NCI-H524 (cell line): ENCODE measurements around the gene SMCO4.

Experiments
- DNase-seq, 2 experiments: peaks; one replicate each; lab custom pipeline; 2025; lab: John Stamatoyannopoulos, UW

SMCO4 gene

GRCh38 chr11:93528757-93529645 lies 14.2 kb downstream of the SMCO4 start:
- peak; percentile 54 to 61 for DNase-seq

DNA sequence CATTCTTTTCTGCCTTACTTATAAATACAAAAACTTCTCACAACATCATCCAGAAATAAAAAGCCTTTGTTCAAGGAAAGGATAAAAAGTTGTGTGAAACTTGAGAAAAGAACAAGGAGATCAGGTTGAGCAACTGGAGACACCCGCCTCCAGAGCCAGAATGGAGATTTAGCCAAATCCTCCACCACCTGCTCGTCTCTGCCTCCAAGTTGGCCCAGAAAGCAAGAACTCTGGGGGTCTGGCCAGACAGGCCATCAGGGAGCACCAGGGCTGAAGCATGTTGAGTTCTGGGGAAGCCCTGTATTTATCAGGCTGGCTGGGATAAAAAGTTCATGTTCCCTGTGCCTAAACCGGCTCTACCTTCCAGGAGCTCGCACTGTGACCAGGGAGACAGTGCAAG lies 14.9 kb downstream of the SMCO4 start:
- DNase-seq = peak; percentile 23 to 30

GRCh38 chr11:93526641-93527583 lies 16.3 kb downstream of the SMCO4 start:
- no peak for DNase-seq

DNA sequence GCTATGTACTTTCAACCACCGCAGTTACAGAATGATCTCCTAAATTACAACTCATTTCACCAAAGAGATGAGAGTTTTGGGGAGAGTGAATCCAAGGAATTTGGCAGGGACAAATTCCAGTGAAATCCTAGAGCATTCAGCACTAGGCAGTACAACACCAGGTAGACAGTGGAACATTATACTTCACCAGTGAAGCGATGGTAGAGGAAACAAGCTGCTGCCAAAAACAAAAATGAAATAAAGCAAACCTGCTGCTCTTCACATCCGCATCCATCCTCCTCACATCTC lies 16.9 kb downstream of the SMCO4 start:
- no peak for DNase-seq

- DNase-seq = no peak
Measured at GRCh38 chr11:93525601-93526345, 17.4 kb downstream of the SMCO4 start.

- DNase-seq = no peak
Measured at GRCh38 chr11:93524858-93525257, 18.3 kb downstream of the SMCO4 start.

DNA sequence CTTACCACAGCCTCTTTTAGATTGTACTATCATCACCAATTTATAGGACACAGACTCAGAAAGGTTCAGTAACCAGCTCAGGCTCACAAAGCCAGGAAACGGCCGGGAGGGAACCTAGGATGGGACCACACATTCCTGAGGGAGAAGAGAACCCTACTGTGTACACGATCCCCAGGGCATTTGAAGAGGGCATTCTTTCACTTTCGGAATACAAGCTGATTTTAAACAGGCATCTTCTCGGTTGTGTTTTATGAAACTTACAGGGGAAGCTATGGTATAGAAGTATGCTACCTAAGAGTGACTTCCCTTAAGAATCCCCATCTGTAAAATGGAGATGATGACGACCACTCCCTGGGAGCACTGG lies 19.0 kb downstream of the SMCO4 start:
- no peak for DNase-seq

- DNase-seq = peak in 1 of 2 experiments; percentile 50
Measured at GRCh38 chr11:93520726-93521509, 22.3 kb downstream of the SMCO4 start.

DNA sequence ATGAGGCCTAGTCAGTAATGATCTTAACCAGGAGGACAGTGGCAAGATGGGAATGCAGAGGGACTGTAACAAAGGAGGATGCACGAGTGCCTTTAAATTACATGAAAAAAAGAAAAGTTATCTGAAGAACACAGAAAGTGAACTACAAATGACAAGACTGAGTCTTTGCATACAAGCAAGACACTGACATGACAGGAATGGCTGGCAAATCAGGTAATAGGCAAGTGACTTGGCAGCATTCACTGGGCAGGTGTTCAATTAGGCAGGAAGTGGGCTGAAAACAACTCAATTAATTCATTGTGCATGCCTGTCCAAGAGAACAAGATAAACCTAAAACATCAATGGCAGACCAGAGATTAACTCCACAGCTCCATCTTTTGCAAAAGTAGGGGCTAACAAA lies 24.0 kb downstream of the SMCO4 start:
- DNase-seq = peak; percentile 40 to 56

DNA sequence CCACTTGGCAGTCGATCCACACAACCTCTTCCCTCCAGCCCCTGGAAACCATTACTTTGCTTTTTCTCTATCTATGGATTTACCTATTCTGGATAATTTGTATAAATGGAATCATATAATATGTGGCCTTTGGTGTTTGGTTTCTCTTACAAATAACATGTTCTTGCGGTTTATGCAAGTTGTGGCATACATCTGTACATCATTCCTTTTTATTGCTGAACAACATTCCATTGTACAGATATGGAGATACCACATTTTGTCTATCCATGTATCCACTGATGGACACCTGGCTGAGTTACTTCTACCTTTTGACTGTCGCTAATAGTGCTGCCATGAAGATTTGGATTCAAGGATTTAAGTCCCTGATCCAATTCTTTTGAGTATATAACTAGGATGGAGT lies 25.1 kb downstream of the SMCO4 start:
- no peak for DNase-seq

DNA sequence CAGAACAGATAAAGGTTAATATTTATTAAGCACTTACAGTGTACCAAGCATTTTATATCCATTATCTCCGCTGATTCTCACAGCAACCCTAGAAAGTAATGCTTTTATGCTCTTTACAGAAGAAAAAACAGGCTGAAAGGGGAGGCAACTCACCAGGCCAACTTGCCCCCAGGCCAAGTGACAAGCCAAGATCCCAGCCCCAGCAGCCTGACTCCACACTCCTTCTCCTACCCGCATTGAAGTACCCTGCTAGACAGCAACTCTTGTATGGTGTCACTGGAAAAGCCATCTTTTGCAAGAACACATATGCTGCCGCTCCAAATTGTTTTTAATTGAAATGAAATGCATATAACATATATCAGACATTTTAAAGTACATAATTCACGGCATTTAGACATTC lies 25.6 kb downstream of the SMCO4 start:
- no peak for DNase-seq

DNA sequence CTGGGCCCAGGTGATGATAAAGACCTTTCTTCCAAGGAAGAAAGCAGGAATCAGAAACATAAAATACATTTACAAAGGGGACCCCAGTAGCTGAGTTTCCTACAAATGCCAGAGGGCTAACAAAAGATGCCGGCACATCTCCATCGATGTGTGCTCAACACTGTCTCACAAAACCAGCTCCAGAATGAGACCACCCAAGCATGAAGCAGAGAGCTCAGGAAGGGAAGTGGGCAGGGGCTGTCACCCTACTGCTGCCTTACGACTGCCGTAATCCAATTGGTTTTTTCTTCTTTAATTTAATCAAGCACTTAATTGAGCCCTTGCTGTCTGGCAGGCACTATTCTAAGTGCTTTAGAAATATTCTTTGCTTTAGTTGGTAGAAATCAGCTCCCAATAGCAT lies 26.1 kb downstream of the SMCO4 start:
- peak in 1 of 2 experiments; percentile 21 for DNase-seq

DNA sequence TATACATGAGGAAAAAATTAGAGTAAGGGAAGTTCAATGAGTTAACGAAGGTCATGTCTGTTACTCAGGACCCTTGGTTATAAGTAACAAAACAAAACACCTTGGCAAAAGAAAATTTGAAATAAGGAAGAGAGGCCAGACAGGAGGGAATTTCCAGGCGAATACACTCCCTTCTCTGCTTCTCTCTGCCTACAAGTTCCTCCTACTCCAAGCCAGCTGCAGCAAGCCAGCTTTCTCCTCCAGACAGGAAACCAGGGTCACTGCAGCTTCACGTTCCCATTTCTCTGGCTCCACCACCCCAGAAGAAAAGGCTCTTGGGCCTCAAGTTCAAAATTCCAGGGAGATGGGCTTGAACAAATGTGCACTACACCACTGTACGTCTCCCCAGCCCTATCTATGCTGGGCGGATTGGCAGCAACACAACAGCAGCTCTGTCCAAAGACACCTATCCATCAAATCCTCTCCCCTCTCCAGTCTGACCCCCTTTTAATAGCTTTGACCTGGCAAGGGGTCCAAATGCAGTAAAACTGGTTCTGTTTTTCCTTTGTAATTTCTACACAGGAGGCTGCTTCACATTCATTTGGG lies 27.7 kb downstream of the SMCO4 start:
- DNase-seq = no peak

DNA sequence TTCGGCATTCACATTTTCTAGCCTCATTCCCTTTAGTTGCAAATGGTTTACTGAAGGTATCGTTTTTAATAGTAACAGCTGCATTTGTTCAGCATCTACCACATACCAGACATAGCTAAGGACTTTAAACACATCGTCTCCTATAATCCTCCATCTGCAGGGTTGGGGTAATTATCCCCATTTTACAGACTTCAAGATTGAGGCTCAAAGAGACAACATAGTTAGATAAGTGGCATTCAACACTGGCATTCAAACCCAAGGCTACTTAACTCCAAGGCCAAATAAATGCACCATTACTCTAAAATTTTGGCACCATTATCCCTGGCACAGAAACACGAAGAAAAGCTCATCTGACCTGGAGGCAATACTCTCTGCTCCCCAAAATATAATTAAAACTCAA lies 28.5 kb downstream of the SMCO4 start:
- DNase-seq = no peak

- peak; percentile 87 to 93 for DNase-seq
Measured at GRCh38 chr11:93513772-93514171, 29.4 kb downstream of the SMCO4 start.

- DNase-seq = peak in 1 of 2 experiments; percentile 52
Measured at GRCh38 chr11:93512949-93513667, 30.1 kb downstream of the SMCO4 start.

DNA sequence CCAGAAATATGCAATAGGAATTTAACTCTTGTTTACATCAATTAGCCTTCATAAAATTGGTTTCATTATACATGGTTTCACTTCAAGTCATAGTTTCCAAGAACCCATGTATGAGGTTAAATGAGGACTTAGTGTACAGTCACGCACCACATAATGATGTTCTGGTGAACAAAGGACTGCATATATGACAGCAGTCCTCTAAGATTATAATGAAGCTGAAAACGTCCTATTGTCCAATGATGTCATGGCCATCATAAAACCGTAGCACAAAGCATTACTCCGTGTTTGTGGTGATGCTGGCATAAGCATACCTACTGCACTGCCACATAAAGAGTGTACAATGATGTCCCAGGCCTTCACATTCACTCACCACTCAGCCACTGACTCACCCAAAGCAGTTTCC lies 31.1 kb downstream of the SMCO4 start:
- no peak for DNase-seq

DNA sequence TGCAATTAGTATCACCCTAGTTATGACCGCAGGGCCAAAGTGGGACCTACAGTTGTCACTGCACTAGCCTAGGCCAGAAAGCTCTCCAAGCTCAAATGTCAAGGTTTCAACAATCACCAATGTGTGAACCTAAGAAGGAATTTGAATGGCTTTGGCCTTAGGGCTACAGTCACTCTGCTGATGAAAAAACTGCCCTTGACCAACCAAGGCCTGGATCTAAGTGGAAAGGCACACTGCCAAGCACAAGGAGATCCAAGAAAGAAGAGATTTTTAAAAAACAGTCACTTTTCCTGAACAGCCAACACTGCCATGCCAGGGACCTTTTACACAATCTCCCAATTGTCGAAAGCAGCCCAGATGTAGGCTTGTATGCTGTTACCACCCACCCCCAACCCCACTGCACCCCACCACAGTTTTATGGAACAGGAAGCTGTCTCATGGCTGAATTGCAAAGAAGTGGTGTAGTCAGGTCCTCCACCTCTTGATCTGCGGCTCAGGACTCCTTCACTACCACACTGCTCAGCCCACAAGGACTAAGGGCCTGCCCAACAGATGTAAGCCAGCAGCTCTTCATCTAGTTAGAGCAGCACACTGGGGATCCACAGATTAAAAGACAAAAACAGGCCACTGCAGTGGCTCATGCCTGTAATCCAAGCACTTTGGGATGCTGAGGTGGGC lies 32.9 kb downstream of the SMCO4 start:
- DNase-seq = no peak

DNA sequence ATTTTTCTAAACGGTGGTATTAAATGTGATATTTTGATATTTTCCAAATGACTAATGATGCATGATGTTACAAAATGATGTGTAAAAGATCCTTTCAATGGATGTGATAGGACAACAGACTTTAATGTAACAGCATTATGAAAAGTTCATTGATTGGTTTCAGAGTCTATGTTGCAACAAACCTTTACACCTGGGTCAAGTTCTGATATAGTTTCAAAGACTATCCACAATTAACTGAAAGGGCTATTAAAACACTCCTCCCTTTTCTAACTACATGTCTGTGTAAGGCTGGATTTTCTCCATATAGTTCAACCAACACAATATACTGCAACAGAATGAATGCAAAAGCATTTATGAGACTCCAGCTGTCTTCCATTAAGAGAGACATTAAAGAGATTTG lies 35.7 kb downstream of the SMCO4 start:
- DNase-seq = no peak

DNA sequence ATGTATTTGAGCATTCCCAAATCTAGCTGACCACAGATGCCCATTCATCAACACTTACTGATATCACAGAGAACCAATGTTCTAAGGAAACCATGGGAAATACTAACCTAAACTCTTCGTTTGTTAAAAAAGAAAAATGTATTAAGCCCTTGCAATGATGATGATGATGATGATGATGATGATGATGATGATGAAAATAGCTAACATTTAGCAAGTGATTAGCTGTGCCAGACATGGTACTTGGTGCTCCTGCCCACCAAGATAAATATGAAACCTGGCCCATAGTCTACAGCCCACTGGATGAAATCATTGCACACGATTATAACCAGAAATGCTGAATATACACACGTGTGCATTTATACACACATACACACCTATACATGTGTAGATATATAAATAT lies 37.5 kb downstream of the SMCO4 start:
- DNase-seq = no peak
